NCI-H2029 (cell line): Measurements from ENCODE around the gene HSFY1.
"Not testable (repeated sequence)": the region's sequence is repeated elsewhere in the genome, so short reads cannot be mapped to it uniquely, and the experiment has no call there.

ENCODE experiments used
- DNase-seq: peaks from one replicate; lab custom pipeline; 2025; lab: John Stamatoyannopoulos, UW

Gene HSFY1, protein sequence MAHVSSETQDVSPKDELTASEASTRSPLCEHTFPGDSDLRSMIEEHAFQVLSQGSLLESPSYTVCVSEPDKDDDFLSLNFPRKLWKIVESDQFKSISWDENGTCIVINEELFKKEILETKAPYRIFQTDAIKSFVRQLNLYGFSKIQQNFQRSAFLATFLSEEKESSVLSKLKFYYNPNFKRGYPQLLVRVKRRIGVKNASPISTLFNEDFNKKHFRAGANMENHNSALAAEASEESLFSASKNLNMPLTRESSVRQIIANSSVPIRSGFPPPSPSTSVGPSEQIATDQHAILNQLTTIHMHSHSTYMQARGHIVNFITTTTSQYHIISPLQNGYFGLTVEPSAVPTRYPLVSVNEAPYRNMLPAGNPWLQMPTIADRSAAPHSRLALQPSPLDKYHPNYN

DNA sequence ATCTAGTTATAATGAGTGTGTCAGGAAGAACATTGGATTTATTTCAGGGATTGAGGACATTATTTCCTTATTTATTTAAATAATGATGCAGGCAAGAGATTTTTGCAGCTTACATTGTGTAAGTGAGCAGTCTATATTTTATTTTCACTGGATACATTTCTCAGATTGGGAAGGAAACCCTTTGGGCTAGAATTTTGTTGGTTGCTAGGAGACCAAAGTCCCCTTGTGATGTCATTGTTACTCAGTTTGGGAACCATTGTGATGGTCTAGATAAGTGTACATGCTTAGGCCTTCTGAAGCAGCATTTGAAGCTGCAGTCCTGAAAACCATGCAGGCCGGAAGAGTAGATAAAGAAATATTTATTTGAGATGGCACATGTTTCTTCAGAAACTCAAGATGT, at the start of gene HSFY1:
HSFY1 (plus strand) TSS at position 301 of the 400 bp plus-strand sequence; CDS start at position 369, 68 bp downstream.
- not testable (repeated sequence) for DNase-seq

GRCh38 chrY:18504266-18504665, 42.3 kb upstream of the HSFY1 start:
- not testable (repeated sequence) for DNase-seq

DNA sequence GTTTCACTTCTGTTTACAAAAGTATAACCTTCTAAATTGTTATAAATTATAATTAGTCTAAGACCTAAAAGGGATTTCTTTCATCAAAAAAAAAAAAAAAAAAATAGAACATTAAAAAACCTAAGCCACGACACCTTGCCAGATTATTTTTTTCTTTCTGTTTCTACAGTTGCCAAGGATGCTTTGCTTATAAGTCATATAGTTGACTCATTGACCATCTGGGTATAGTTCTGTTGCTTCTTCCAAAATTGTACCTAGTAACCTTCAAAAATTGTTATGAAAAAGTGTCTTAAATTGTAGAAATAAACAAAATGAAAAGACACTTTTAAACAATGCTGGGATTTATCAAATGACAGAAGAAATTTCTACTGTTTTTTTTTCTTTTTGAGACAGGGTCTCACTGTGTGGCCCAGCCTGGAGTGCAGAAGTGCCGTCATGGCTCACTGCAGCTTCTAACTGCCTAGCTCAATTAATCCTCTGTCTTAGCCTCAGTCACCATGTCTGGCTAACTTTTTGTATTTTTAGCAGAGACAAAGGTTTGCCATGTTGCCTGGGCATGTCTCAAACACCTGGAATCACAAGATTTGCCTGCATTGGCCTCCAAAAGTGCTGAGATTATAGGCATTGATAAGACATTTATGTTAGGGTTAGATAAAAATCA, 15.4 kb upstream of the HSFY1 start:
- not testable (repeated sequence) for DNase-seq

DNA sequence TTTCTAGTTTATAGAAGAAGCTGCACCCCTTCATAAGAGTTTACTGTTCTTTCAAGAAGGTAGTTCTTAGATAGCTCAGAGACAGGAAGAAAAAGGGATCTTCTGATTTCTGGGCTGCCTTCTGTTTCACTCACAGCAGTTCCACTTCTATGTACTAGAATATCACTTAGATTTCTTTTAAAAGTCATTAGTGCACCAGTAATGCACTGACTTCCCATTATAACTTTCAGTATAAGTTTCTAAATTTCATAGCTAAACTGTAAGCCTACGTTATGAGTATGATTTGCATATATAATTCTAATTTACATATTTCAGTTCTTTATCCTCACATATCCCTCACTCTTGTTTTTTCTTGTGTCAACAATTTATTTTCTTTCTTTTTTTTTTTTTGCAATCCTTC, 7.6 kb upstream of the HSFY1 start:
- DNase-seq: not testable (repeated sequence)

DNA sequence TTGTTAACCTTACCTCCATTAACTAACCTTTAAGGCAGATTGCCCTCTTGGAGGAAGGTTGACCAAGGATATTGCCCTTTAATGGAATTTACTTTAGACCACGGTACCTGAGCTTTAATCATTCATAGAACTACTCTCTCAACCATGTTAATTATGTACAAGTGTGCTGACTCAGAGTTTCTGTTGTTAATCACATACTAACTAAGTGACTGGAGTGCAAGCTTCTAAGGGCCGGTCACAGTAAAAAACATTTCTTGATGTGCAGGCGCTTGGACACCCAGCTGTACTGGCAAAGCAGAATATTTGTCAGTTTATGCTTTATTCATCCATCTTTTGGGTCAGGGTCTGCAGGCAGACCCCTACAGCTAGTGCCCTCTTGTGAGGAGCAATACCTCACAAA, 6.6 kb downstream of the HSFY1 start:
- not testable (repeated sequence) for DNase-seq

- DNase-seq: not testable (repeated sequence)
Measured at GRCh38 chrY:18565915-18566314, 19.4 kb downstream of the HSFY1 start.
